AG09309 (cell line): ENCODE results near the gene MLXIPL.
A peak's percentile ranks its signal among the peaks of the same experiment; 100 is the strongest.
"Not testable (repeated sequence)": the region's sequence is repeated elsewhere in the genome, so short reads cannot be mapped to it uniquely, and the experiment has no call there.

Experiments used
- DNase-seq: peaks from one replicate; pipeline ENCODE4 v3.0.0-alpha.2; 2010; ENCODE audit warnings: low read depth
- H3K4me3 ChIP-seq: 2 replicates; pipeline ENCODE4 v1.5.1; 2011; ENCODE audit warnings: mild to moderate bottlenecking, low read depth, low read length, moderate library complexity; ENCODE audit not compliant: control insufficient read depth
- CTCF ChIP-seq: IDR thresholded peaks from 2 replicates; pipeline ENCODE4 v1.5.1; 2011; ENCODE audit warnings: mild to moderate bottlenecking, low read depth, low read length, inconsistent platforms; ENCODE audit not compliant: insufficient read depth, control insufficient read depth; ENCODE audit errors: missing control alignments

The MLXIPL gene

DNA sequence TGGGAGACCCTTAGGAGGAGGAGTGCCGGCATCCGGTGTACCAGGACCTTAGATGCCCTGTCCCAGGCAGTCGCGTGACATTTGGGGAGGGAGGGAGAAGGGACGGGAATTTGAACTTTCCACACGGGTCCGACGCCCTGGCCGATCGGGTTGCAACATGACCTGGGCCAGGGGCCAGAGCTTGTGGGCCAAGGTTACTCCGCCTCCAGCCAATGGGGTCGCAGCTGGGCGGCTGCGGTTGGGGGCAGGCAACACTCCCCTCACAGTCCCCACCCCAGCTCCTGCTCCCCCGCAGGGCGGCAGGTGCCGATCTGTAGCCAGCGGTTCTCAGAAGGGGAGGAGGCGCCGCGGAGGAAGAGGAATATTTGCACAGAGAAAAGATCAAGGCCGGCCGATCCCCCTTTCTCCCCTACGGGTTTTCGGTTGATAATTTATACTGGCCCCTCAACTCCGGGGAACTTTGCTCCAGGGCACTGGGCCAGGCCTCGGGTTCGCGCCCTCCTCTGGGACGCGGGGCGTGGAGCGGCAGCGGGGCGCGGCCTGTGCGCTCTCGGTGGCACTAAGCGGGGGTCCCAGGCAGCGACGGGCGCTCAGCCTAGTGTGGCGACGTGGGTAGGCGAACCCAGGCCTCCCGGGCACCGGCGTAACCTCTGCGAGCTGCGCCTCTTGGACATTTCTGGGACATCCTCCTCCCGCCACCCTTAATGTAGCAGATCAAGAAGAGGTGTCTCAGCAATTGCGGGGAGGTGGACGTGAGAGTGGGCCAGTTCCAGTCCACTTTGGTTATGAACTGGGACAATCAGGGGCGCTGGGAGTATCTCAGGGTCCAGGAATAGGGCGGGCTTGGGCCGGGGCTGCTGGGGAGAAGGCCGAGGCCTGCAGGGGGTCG lies 1.2 kb downstream of the MLXIPL start:
- no peak for DNase-seq
- TF ChIP-seq CTCF, result no peak
- no peak overlapping the region for H3K4me3 ChIP-seq

DNA sequence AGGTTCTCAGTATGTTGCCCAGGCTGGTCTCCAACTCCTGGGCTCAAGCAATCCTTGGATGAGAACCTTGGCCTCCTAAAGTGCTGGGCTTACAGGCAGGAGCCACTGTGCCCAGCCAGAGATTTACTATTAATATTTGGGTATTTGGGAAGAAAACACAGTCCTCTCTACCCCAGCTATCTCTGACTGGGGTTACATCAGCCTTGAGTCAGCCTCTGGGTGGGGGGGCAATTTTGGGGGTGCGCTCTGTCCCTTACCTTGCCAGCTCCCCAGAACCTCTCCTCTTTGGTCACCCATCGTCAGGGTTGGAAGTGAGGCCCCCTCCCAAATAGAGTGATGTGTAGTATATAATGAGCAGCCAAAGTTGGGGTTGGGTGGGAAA lies 1.8 kb downstream of the MLXIPL start:
- no peak for DNase-seq
- no peak for TF ChIP-seq CTCF
- H3K4me3 ChIP-seq, result no peak overlapping the region

DNA sequence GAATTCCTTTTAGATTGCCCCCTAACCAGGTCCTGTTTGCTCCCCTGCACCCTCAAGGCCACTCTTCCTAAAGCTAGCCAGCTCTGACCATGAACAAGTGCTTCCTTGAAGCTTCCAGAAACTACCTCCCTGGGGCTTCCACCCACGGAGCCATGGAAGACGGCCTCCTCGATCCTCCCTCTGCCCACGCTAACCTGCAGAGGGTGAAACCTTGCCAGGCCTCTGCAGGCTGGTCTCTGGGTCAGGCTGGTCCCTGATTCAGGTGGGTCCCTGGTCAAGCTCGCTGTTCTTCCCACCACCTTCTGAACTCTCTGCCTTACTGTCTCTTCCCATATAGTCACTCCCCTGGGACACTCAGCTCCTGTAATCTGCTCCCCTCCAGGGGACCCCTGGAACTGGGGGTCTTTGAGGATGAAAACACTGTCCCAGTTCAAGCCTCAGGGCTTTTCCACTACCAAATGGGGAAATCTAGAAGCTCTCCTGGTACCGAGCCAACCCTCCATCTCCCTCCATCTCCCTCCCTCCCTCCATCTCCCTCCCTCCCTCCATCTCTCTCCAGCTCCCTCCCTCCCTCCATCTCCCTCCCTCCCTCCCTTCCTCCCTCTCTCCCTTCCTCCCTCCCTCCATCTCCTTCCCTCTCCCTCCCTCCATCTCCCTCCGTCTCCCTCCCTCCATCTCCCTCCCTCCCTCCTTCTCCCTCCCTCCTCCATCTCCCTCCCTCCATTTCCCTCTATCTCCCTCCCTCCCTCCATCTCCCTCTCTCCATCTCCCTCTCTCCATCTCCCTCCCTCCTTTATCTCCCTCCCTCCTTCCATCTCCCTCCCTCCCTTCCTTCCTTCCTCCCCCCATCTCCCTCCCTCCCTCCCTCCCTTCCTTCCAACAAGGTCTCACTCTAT lies 2.9 kb downstream of the MLXIPL start:
- no peak for DNase-seq
- TF ChIP-seq CTCF, result no peak
- H3K4me3 ChIP-seq, result no peak overlapping the region

GRCh38 chr7:73619394-73619793 lies 4.9 kb downstream of the MLXIPL start:
- H3K4me3 ChIP-seq, DNase-seq: not testable (repeated sequence)

DNA sequence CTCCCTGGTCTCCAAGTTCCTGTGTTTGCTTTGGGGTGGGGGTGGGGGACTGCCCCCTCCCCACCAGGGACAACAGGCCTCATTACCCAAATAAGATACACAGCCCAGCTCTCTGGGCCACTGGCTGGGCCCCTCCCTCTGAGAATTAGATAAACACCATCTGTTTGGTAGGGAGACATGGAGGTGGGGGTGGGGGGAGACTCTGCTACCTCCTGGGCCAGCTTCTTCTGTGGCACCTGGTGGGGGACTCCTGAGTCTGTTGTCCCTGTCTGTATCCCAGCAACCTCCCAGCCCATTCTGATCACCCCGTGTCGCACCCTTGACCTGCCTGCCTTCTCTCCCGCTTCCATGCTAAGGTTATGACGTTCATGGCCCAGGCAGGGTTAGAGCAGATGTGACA lies 5.8 kb downstream of the MLXIPL start:
- TF ChIP-seq CTCF, result no peak
- H3K4me3 ChIP-seq, result no peak overlapping the region
- DNase-seq, result no peak

DNA sequence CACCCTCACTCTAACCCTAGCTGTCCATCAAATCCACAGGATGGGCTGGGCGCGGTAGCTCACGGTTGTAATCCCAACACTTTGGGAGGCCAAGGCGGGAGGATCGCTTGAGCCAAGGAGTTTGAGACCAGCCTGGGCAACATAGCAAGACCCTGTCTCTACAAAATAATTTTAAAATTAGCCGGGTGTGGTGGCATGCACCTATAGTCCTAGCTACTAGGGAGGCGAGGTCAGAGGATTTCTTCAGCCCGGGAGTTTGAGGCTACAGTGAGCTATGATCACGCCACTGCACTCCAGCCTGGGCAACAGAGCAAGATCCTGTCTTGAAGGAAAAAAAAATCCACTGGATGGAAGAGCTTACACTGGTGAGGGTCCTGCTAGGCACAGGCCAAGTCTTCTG lies 6.8 kb downstream of the MLXIPL start:
- not testable (repeated sequence) for DNase-seq, H3K4me3 ChIP-seq

DNA sequence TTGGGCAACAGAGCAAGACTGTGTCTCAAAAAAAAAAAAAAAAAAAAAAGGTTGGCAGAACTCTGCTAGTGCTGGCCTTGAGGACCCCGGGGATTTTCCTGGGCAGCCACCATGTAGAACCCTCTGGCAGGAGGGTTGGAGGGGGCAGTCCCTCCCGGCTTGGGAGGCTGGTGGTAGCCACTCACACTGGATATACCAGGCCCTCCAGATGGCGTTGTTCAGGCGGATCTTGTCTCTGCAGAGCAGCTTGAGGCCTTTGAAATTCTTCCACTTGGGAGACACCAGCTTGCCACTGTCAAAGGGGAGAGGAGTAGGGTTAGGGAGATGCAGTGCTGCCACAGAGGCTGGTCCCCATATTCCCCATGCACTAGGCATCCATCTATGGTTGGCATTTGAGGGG lies 8.4 kb downstream of the MLXIPL start:
- peak; percentile 32 for TF ChIP-seq CTCF
- no peak overlapping the region for H3K4me3 ChIP-seq
- no peak for DNase-seq

DNA sequence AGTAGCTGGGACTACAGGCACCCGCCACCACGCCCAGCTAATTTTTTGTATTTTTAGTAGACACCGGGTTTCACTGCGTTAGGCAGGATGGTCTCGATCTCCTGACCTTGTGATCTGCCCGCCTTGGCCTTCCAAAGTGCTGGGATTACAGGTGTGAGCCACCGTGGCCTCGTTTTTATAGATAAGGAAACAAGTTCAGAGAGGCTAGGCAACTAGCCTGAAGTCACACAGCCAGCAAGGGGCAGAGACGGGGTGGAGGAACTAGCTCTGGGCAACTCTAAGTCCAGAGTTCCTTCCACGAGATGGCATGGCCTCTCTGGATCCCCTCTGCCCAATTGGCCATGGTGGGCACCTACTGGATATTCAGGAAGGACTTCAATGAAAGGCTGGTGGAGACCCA lies 9.4 kb downstream of the MLXIPL start:
- H3K4me3 ChIP-seq, DNase-seq: not testable (repeated sequence)
